SK-N-SH (cell line): Measurements from ENCODE around the gene HLA-DPA1. TPM values are rescaled to one million over a fixed set of nuclear protein-coding genes. Genes with fewer than 3 reads are reported as not detected.

ENCODE experiments used
- CTCF ChIA-PET: fragments of 300-600, 350-600 bp; formaldehyde crosslinking; extraction: SDS; loops from one replicate; lab custom pipeline; 2021; lab: Yijun Ruan, JAX
- POLR2A ChIA-PET: fragments of 350-600 bp; sonication (Branson Sonifier 250); formaldehyde crosslinking; extraction: SDS; loops from one replicate; lab custom pipeline; 2020; ENCODE audit warnings: antibody characterized with exemption, inconsistent platforms; lab: Yijun Ruan, JAX
- DNase-seq: peaks from one replicate; pipeline ENCODE4 v3.0.0; 2012
- H2AFZ ChIP-seq: fragments of 200-600 bp; sonication (generic); 2 replicates; pipeline ENCODE4 v1.8.1; 2016; ENCODE audit warnings: antibody characterized with exemption, mild to moderate bottlenecking, low read depth
- H3F3A ChIP-seq: fragments of 200-600 bp; sonication (generic); replicated peaks from 2 replicates; pipeline ENCODE3; 2016; ENCODE audit warnings: antibody characterized with exemption, mild to moderate bottlenecking; ENCODE audit not compliant: insufficient read depth
- H3K27ac ChIP-seq, 2 experiments: fragments of 200-500 bp in 1 of 2; fragments of 200-600 bp in 1 of 2; sonication (Bioruptor generic) in 1 of 2; sonication (generic), shearing (Covaris generic) in 1 of 2; 2 replicates each; pipeline versions ENCODE4 v1.5.1 to v1.6.1; 2014 to 2016; ENCODE audit warnings: low read depth in 2 of 2, inconsistent platforms in 1 of 2, low read length in 1 of 2, mild to moderate bottlenecking in 1 of 2, mixed read lengths in 1 of 2
- H3K27me3 ChIP-seq: fragments of 200-600 bp; sonication (generic), shearing (Covaris generic); 2 replicates; pipeline ENCODE4 v1.6.1; 2016; ENCODE audit warnings: mixed run types; ENCODE audit not compliant: insufficient read depth
- H3K36me3 ChIP-seq, 2 experiments: fragments of 200-500 bp in 1 of 2; fragments of 200-600 bp in 1 of 2; sonication (Bioruptor generic) in 1 of 2; sonication (generic) in 1 of 2; replicated peaks in 1 of 2; 2 replicates each; pipeline versions ENCODE3 to v1.5.1; 2014 to 2016; ENCODE audit warnings: low read length in 1 of 2, mild to moderate bottlenecking in 1 of 2; ENCODE audit not compliant: insufficient read depth in 2 of 2, control insufficient read depth in 1 of 2
- H3K4me1 ChIP-seq, 2 experiments: fragments of 200-500 bp in 1 of 2; fragments of 200-600 bp in 1 of 2; sonication (Bioruptor generic) in 1 of 2; sonication (generic), shearing (Covaris generic) in 1 of 2; 2 replicates each; pipeline versions ENCODE4 v1.5.1 to v1.6.1; 2014 to 2016; ENCODE audit warnings: low read depth in 1 of 2, low read length in 1 of 2, mixed run types in 1 of 2; ENCODE audit not compliant: insufficient read depth in 2 of 2, control insufficient read depth in 1 of 2
- H3K4me2 ChIP-seq: fragments of 200-600 bp; sonication (generic), shearing (Covaris generic); 2 replicates; pipeline ENCODE4 v1.6.1; 2017; ENCODE audit warnings: mixed run types
- H3K4me3 ChIP-seq, 2 experiments: fragments of 200-500 bp in 1 of 2; fragments of 200-600 bp in 1 of 2; sonication (Bioruptor generic) in 1 of 2; sonication (generic), shearing (Covaris generic) in 1 of 2; 2 replicates each; pipeline versions ENCODE4 v1.5.1 to v1.8.1; 2014 to 2016; ENCODE audit warnings: low read depth in 2 of 2, inconsistent platforms in 1 of 2, low read length in 1 of 2, mild to moderate bottlenecking in 1 of 2, mixed read lengths in 1 of 2, moderate library complexity in 1 of 2
- H3K79me2 ChIP-seq: fragments of 200-600 bp; sonication (generic); 2 replicates; pipeline ENCODE4 v1.8.1; 2017; ENCODE audit warnings: mild to moderate bottlenecking; ENCODE audit not compliant: insufficient read depth
- H3K9ac ChIP-seq: fragments of 200-600 bp; sonication (generic); 2 replicates; pipeline ENCODE4 v1.6.1; 2017; ENCODE audit warnings: mixed run types
- H3K9me2 ChIP-seq: fragments of 200-600 bp; sonication (generic); 2 replicates; pipeline ENCODE4 v1.6.1; 2017; ENCODE audit warnings: mixed run types
- H3K9me3 ChIP-seq: fragments of 200-600 bp; sonication (generic); 2 replicates; pipeline ENCODE4 v1.6.1; 2017; ENCODE audit warnings: mixed run types, mild to moderate bottlenecking, moderate library complexity
- H4K20me1 ChIP-seq: fragments of 200-600 bp; sonication (generic); 2 replicates; pipeline ENCODE4 v1.6.1; 2017; ENCODE audit warnings: mild to moderate bottlenecking, mixed run types; ENCODE audit not compliant: insufficient read depth
- EP300 ChIP-seq, 2 experiments: IDR thresholded peaks; 2 replicates each; pipeline versions ENCODE4 v1.4.0 to v1.6.1; 2012; ENCODE audit warnings: borderline replicate concordance in 1 of 2, low read depth in 1 of 2, low read length in 1 of 2
- FOXJ3 ChIP-seq: sonication (generic); formaldehyde crosslinking; IDR thresholded peaks from 2 replicates; pipeline ENCODE4 v1.5.1; 2020; ENCODE audit warnings: mild to moderate bottlenecking, missing genetic modification reagents
- GABPA ChIP-seq: IDR thresholded peaks from 2 replicates; pipeline ENCODE4 v1.4.0; 2012; ENCODE audit warnings: low read depth, mild to moderate bottlenecking
- MEF2A ChIP-seq: IDR thresholded peaks from 2 replicates; pipeline ENCODE4 v1.4.0; 2012; ENCODE audit warnings: low read depth, borderline replicate concordance
- MXI1 ChIP-seq: IDR thresholded peaks from 2 replicates; pipeline ENCODE4 v1.6.1; 2012; ENCODE audit warnings: mild to moderate bottlenecking, low read depth, low read length, improper control_type of control experiment
- NFIC ChIP-seq: IDR thresholded peaks from 2 replicates; pipeline ENCODE4 v1.4.0; 2012; ENCODE audit warnings: borderline replicate concordance
- RAD21 ChIP-seq: IDR thresholded peaks from 2 replicates; pipeline ENCODE4 v1.6.1; 2012; ENCODE audit warnings: mild to moderate bottlenecking, low read length
- REST ChIP-seq: IDR thresholded peaks from 2 replicates; pipeline ENCODE4 v1.6.1; 2012; ENCODE audit warnings: mild to moderate bottlenecking, low read depth, low read length, moderate library complexity
- RFX5 ChIP-seq: IDR thresholded peaks from 2 replicates; pipeline ENCODE4 v1.6.1; 2012; ENCODE audit warnings: mild to moderate bottlenecking, improper control_type of control experiment, low read length
- RXRA ChIP-seq: IDR thresholded peaks from 2 replicates; pipeline ENCODE4 v1.4.0; 2012; ENCODE audit warnings: low read depth, mild to moderate bottlenecking, borderline replicate concordance
- SMC3 ChIP-seq: IDR thresholded peaks from 2 replicates; pipeline ENCODE4 v1.6.1; 2012; ENCODE audit warnings: low read depth, low read length, improper control_type of control experiment
- TAF1 ChIP-seq: IDR thresholded peaks from 2 replicates; pipeline ENCODE4 v1.6.1; 2012; ENCODE audit warnings: low read depth, mild to moderate bottlenecking, low read length, moderate library complexity, borderline replicate concordance
- TCF12 ChIP-seq: IDR thresholded peaks from 2 replicates; pipeline ENCODE4 v1.4.0; 2012
- ZBTB33 ChIP-seq: IDR thresholded peaks from 2 replicates; pipeline ENCODE4 v1.4.0; 2012; ENCODE audit warnings: low read depth, borderline replicate concordance
- WGBS: methylation state at CpG from one replicate; pipeline ENCODE4 v1.1.6; 2017; ENCODE audit warnings: low lambda C conversion rate; 5-methylcytosine and 5-hydroxymethylcytosine counted together
- polyA plus RNA-seq, 3 experiments: library from polyadenylated mRNA; depleted of rRNA; stranded (reverse); fragments of >200 nt; gene quantifications; 2 replicates each; pipeline ENCODE4 v1.2.3, GENCODE V29; 2012
- TF ChIP-seq, protein P1 (sequence below): fragments of 150-350 bp; IDR thresholded peaks from 2 replicates; pipeline ENCODE4 v1.6.1; 2016; ENCODE audit warnings: mild to moderate bottlenecking, low read depth, low read length

The HLA-DPA1 gene
- polyA plus RNA-seq, 1 of the 3 experiments (the other 2 are of a cell fraction) = 1.9 TPM

DNA sequence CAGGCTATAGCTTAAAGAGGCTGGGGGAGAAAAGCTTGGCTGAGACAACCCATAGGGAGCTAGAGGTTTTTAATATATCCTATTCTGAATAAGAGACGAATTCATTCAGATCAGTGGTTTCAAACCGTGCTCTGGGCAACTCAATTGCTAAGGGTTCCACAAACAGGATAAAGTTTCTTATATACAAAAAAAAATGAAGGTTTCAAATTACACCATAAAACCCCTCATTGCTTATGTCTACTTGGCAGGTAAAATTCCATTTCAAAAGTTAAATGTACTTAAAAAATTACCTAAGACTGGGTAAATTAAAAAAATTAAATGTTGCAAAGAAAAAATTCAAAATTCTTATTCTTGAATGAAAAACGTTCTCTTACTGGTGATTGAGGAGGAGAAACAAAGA lies 5.0 kb upstream of the HLA-DPA1 start:
- no peak overlapping the region for H3K4me3 ChIP-seq
- no peak overlapping the region for H3K4me2 ChIP-seq
- 4% methylated on average over 3 of the region's 3 CpGs for WGBS
- H3K9ac ChIP-seq = no peak overlapping the region
- H3K27ac ChIP-seq = no peak overlapping the region
- DNase-seq = no peak
- H3K79me2 ChIP-seq = no peaks in the 10 kb centered on the region
- no peak overlapping the region for H2AFZ ChIP-seq
- TF ChIP-seq ZBTB33 (no peak), RAD21 (no peak), TAF1 (no peak), NFIC (no peak), FOXJ3 (no peak), REST (no peak), RFX5 (no peak), TCF12 (no peak), RXRA (no peak), EP300 (IDR thresholded peaks at IDR 0.05; ENCODE audit: borderline replicate concordance in 1 of 2, low read depth in 1 of 2, low read length in 1 of 2) (no peak), MEF2A (no peak), SMC3 (no peak), GABPA (no peak), MXI1 (no peak)
- TF ChIP-seq, protein P1, sequence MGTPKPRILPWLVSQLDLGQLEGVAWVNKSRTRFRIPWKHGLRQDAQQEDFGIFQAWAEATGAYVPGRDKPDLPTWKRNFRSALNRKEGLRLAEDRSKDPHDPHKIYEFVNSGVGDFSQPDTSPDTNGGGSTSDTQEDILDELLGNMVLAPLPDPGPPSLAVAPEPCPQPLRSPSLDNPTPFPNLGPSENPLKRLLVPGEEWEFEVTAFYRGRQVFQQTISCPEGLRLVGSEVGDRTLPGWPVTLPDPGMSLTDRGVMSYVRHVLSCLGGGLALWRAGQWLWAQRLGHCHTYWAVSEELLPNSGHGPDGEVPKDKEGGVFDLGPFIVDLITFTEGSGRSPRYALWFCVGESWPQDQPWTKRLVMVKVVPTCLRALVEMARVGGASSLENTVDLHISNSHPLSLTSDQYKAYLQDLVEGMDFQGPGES = no peak
- peaks cover 0 to under 1% of the 10 kb centered on the region in 2 experiments; a peak in 1 of 4 replicates for H3K4me1 ChIP-seq
- POLR2A ChIA-PET = no interaction called here
- H3K9me3 ChIP-seq = no peaks in the 10 kb centered on the region
- CTCF ChIA-PET = no interaction called here
- H3K27me3 ChIP-seq = peaks cover 52% of the 10 kb centered on the region; the same call in 1 of the 2 replicates
- no peaks in the 10 kb centered on the region for H3K9me2 ChIP-seq
- H3K36me3 ChIP-seq = no peaks in the 10 kb centered on the region
- no peaks in the 10 kb centered on the region for H4K20me1 ChIP-seq
- H3F3A ChIP-seq = no peaks in the 10 kb centered on the region
